Transverse colon (tissue), 4 donors: ENCODE results near the gene GTPBP10. TPM values are rescaled to one million over a fixed set of nuclear protein-coding genes. Genes with fewer than 3 reads are reported as not detected.

Experiments
- DNase-seq: peaks from one replicate; pipeline ENCODE4 v3.0.0-alpha.2; 2019
- H3K27ac ChIP-seq, 4 donors: fragments of 200-600 bp; sonication (generic); 2 replicates each; pipeline ENCODE4 v1.5.1; 2016 to 2018; ENCODE audit warnings: inconsistent platforms in 4 of 4
- H3K27me3 ChIP-seq: fragments of 200-600 bp; sonication (generic); 2 replicates; pipeline ENCODE4 v1.5.1; 2017; ENCODE audit warnings: inconsistent platforms
- H3K36me3 ChIP-seq, 4 donors: fragments of 200-600 bp; sonication (generic); 2 replicates each; pipeline ENCODE4 v1.5.1; 2017 to 2019; ENCODE audit warnings: inconsistent platforms in 4 of 4
- H3K4me1 ChIP-seq, 4 donors: fragments of 200-600 bp; sonication (generic); 2 replicates each; pipeline ENCODE4 v1.5.1; 2017 to 2020; ENCODE audit warnings: inconsistent platforms in 4 of 4
- H3K4me3 ChIP-seq, 4 donors: fragments of 200-600 bp; sonication (generic); 1 replicate in 1 of 4; 2 replicates in 3 of 4; pipeline versions ENCODE4 v1.5.1 to v1.6.1; 2017 to 2019; ENCODE audit warnings: inconsistent platforms in 4 of 4
- H3K9me3 ChIP-seq, 2 donors: fragments of 200-600 bp; sonication (generic); 2 replicates each; pipeline ENCODE4 v1.5.1; 2017 to 2019; ENCODE audit warnings: inconsistent platforms in 2 of 2
- CTCF ChIP-seq, 5 experiments: fragments of 200-600 bp in 3 of 5; fragments of 450-650 bp in 2 of 5; sonication (generic) in 3 of 5; IDR thresholded peaks; 1 replicate in 2 of 5; 2 replicates in 3 of 5; pipeline ENCODE4 v1.5.1; 2016 to 2017; ENCODE audit warnings: antibody characterized with exemption in 5 of 5, inconsistent platforms in 3 of 5, mild to moderate bottlenecking in 2 of 5, moderate library complexity in 1 of 5
- EP300 ChIP-seq: sonication (generic); formaldehyde crosslinking; IDR thresholded peaks from one replicate; pipeline ENCODE4 v1.6.1; 2017; ENCODE audit warnings: antibody characterized with exemption, low read depth
- POLR2A ChIP-seq: fragments of 450-650 bp; IDR thresholded peaks from one replicate; pipeline ENCODE4 v1.6.1; 2016; ENCODE audit warnings: antibody characterized with exemption, mild to moderate bottlenecking, moderate library complexity
- POLR2AphosphoS5 ChIP-seq, 3 donors: sonication (generic); formaldehyde crosslinking; IDR thresholded peaks; one replicate each; pipeline ENCODE4 v1.6.1; 2016; ENCODE audit warnings: antibody characterized with exemption in 3 of 3
- WGBS, 2 donors: methylation state at CpG; one replicate each; pipeline ENCODE4 v1.1.5; 2018; ENCODE audit warnings: low coverage in 1 of 2; 5-methylcytosine and 5-hydroxymethylcytosine counted together
- in situ Hi-C, 4 donors: fragments of 200-750 bp; cut with MboI; loops; one replicate each; pipeline versions ENCODE4 v1.15.0 to v1.15.1; 2017; ENCODE audit warnings: low sequenced_read_pairs in 3 of 4, low pct_ligation_motif_present in 1 of 4, low pct_unique_long_range_greater_than_20kb in 1 of 4
- intact Hi-C: fragments of 100-400 bp; cut with DNase I; formaldehyde crosslinking; loops from one replicate; pipeline ENCODE4 v1.15.1; 2023; ENCODE audit warnings: low total_unique reads
- total RNA-seq, 4 donors: library from RNA; depleted of rRNA; stranded (reverse); fragments of >200 nt; gene quantifications; one replicate each; pipeline ENCODE4 v1.1.0, GENCODE V29; 2016

Gene GTPBP10
- total RNA-seq, 4 donors from 2014 or later, result 1.5 to 71.0 (median 19.6) TPM

GRCh38 chr7:90311175-90311574 lies 35.3 kb upstream of the GTPBP10 start:
- Histone ChIP-seq H3K27ac (no peak overlapping the region), H3K27me3 (no peaks in the 10 kb centered on the region), H3K9me3 (no peaks in the 10 kb centered on the region), H3K36me3 (no peaks in the 10 kb centered on the region), H3K4me1 (no peaks in the 10 kb centered on the region), H3K4me3 (no peak overlapping the region)
- in situ Hi-C loops, result no loop called here
- DNase-seq, result no peak
- intact Hi-C loops, result no loop called here
- TF ChIP-seq CTCF (IDR thresholded peaks at IDR 0.05), result no peak
- no peak for TF ChIP-seq POLR2A
- TF ChIP-seq EP300, result no peak
- no peak for TF ChIP-seq POLR2AphosphoS5 (IDR thresholded peaks at IDR 0.05)

GRCh38 chr7:90312745-90313144 lies 33.8 kb upstream of the GTPBP10 start:
- Histone ChIP-seq H3K4me3 (no peak overlapping the region), H3K27me3 (peaks cover 4% of the 10 kb centered on the region), H3K4me1 (no peaks in the 10 kb centered on the region), H3K9me3 (no peaks in the 10 kb centered on the region), H3K36me3 (no peaks in the 10 kb centered on the region), H3K27ac (no peak overlapping the region)
- 88 to 100% methylated on average over 2 of the region's 2 CpGs for WGBS, 2 donors
- in situ Hi-C loops, result no loop called here
- intact Hi-C loops, result no loop called here
- TF ChIP-seq CTCF (IDR thresholded peaks at IDR 0.05) (no peak), POLR2AphosphoS5 (IDR thresholded peaks at IDR 0.05) (no peak), POLR2A (no peak), EP300 (no peak)
- DNase-seq, result no peak

- Histone ChIP-seq H3K9me3 (no peaks in the 10 kb centered on the region), H3K4me3 (no peak overlapping the region), H3K27me3 (peaks cover 16% of the 10 kb centered on the region), H3K4me1 (no peaks in the 10 kb centered on the region), H3K36me3 (no peaks in the 10 kb centered on the region), H3K27ac (no peak overlapping the region)
- in situ Hi-C loops (no loop called here), intact Hi-C loops (no loop called here)
- 38 to 66% methylated on average over 2 to 4 of the region's 4 CpGs for WGBS, 2 donors
- TF ChIP-seq CTCF (IDR thresholded peaks at IDR 0.05), result no peak
- TF ChIP-seq POLR2AphosphoS5 (IDR thresholded peaks at IDR 0.05), result no peak
- no peak for TF ChIP-seq EP300
- no peak for TF ChIP-seq POLR2A
- no peak for DNase-seq
Measured at GRCh38 chr7:90313907-90314306, 32.6 kb upstream of the GTPBP10 start.

- Histone ChIP-seq H3K9me3 (no peaks in the 10 kb centered on the region), H3K27me3 (peaks cover 77% of the 10 kb centered on the region), H3K4me3 (no peak overlapping the region), H3K27ac (no peak overlapping the region), H3K36me3 (no peaks in the 10 kb centered on the region), H3K4me1 (peaks cover 0 to 9% (median 7%) of the 10 kb centered on the region in 4 donors)
- TF ChIP-seq EP300 (no peak), POLR2A (no peak), CTCF (IDR thresholded peaks at IDR 0.05) (no peak), POLR2AphosphoS5 (IDR thresholded peaks at IDR 0.05) (no peak)
- intact Hi-C loops (no loop called here), in situ Hi-C loops (no loop called here)
- WGBS, 2 donors, result 78 to 91% methylated on average over 4 to 7 of the region's 7 CpGs
- no peak for DNase-seq
Measured at GRCh38 chr7:90320014-90320413, 26.5 kb upstream of the GTPBP10 start.
